ENCODE results near the gene BTBD9. TPM values are rescaled to one million over a fixed set of nuclear protein-coding genes. Genes with fewer than 3 reads are reported as not detected.

Gene BTBD9
- total and polyA plus RNA-seq, 10 donors: 1.2 to 43.1 (median 27.8) TPM

- peaks cover 0 to 8% (median 6%) of the 10 kb centered on the region in 6 donors for H3K4me1 ChIP-seq
- intact Hi-C loops (cut with DNase I; ENCODE audit: low total_unique reads): no loop called here
- 56 to 77% (median 71%) methylated on average over 5 of the region's 5 CpGs for WGBS, 5 donors
- no peaks in the 10 kb centered on the region for H3K36me3 ChIP-seq
- H3K9me3 ChIP-seq: no peaks in the 10 kb centered on the region
- no peak for DNase-seq
- no peak overlapping the region for H3K4me3 ChIP-seq
- H3K27me3 ChIP-seq (replicated peaks in 1 of 7): no peaks in the 10 kb centered on the region
- TF ChIP-seq POLR2AphosphoS5 (IDR thresholded peaks at IDR 0.05): no peak
- TF ChIP-seq CTCF (IDR thresholded peaks at IDR 0.05 in 8 of 11, conservative IDR thresholded peaks at IDR 0.05 in 3 of 11): no peak
- TF ChIP-seq POLR2A (IDR thresholded peaks at IDR 0.05): no peak
- H3K27ac ChIP-seq: no peak overlapping the region
Measured at GRCh38 chr6:38239719-38240451, 399.8 kb downstream of the BTBD9 start.

GRCh38 chr6:38236631-38237030 is 403.1 kb downstream of the BTBD9 start:
- 95 to 100% (median 97%) methylated on average over 1 of the region's 1 CpG for WGBS, 5 donors
- no peak overlapping the region for H3K4me3 ChIP-seq
- H3K9me3 ChIP-seq: no peaks in the 10 kb centered on the region
- no peak for TF ChIP-seq CTCF (IDR thresholded peaks at IDR 0.05 in 8 of 11, conservative IDR thresholded peaks at IDR 0.05 in 3 of 11)
- no peak for TF ChIP-seq POLR2A (IDR thresholded peaks at IDR 0.05)
- DNase-seq: no peak
- H3K36me3 ChIP-seq: no peaks in the 10 kb centered on the region
- H3K27me3 ChIP-seq (replicated peaks in 1 of 7): no peaks in the 10 kb centered on the region
- H3K4me1 ChIP-seq: peaks cover 0 to 22% (median 6%) of the 10 kb centered on the region in 6 donors
- intact Hi-C loops (cut with DNase I; ENCODE audit: low total_unique reads): no loop called here
- no peak overlapping the region for H3K27ac ChIP-seq

- H3K36me3 ChIP-seq: no peaks in the 10 kb centered on the region
- DNase-seq: no peak
- intact Hi-C loops (cut with DNase I; ENCODE audit: low total_unique reads): no loop called here
- no peak overlapping the region for H3K27ac ChIP-seq
- no peak for TF ChIP-seq POLR2A (IDR thresholded peaks at IDR 0.05)
- H3K9me3 ChIP-seq: no peaks in the 10 kb centered on the region
- H3K4me3 ChIP-seq: no peak overlapping the region
- 58 to 74% (median 66%) methylated on average over 4 of the region's 4 CpGs for WGBS, 5 donors
- H3K27me3 ChIP-seq (replicated peaks in 1 of 7): no peaks in the 10 kb centered on the region
- H3K4me1 ChIP-seq: peaks cover 0 to 20% (median 6%) of the 10 kb centered on the region in 6 donors
Measured at GRCh38 chr6:38234934-38235682, 404.6 kb downstream of the BTBD9 start.

- peaks cover 0 to 13% (median 0%) of the 10 kb centered on the region in 6 donors for H3K4me1 ChIP-seq
- DNase-seq: no peak
- H3K27me3 ChIP-seq (replicated peaks in 1 of 7): no peaks in the 10 kb centered on the region
- H3K27ac ChIP-seq: no peak overlapping the region
- no peak overlapping the region for H3K4me3 ChIP-seq
- H3K36me3 ChIP-seq: no peaks in the 10 kb centered on the region
- TF ChIP-seq POLR2A (IDR thresholded peaks at IDR 0.05) (no peak), POLR2AphosphoS5 (IDR thresholded peaks at IDR 0.05) (no peak)
- no peaks in the 10 kb centered on the region for H3K9me3 ChIP-seq
- WGBS, 5 donors: 59 to 76% (median 69%) methylated on average over 2 of the region's 2 CpGs
- intact Hi-C loops (cut with DNase I; ENCODE audit: low total_unique reads): no loop called here
Measured at GRCh38 chr6:38234141-38234540, 405.6 kb downstream of the BTBD9 start.

- H3K4me3 ChIP-seq: no peak overlapping the region
- 71 to 81% (median 80%) methylated on average over 5 of the region's 5 CpGs for WGBS, 5 donors
- DNase-seq: no peak
- peaks cover 0 to 13% (median 0%) of the 10 kb centered on the region in 6 donors for H3K4me1 ChIP-seq
- H3K27me3 ChIP-seq (replicated peaks in 1 of 7): no peaks in the 10 kb centered on the region
- no peaks in the 10 kb centered on the region for H3K36me3 ChIP-seq
- no peaks in the 10 kb centered on the region for H3K9me3 ChIP-seq
- H3K27ac ChIP-seq: no peak overlapping the region
- intact Hi-C loops (cut with DNase I; ENCODE audit: low total_unique reads): no loop called here
- TF ChIP-seq POLR2AphosphoS5 (IDR thresholded peaks at IDR 0.05) (no peak), POLR2A (IDR thresholded peaks at IDR 0.05) (no peak), CTCF (IDR thresholded peaks at IDR 0.05 in 8 of 11, conservative IDR thresholded peaks at IDR 0.05 in 3 of 11) (no peak)
Measured at GRCh38 chr6:38233161-38233791, 406.5 kb downstream of the BTBD9 start.
